HG03175 (cell line): ENCODE data around the gene ICAM1.
A peak's percentile ranks its signal among the peaks of the same experiment; 100 is the strongest.

ENCODE experiments used
- ATAC-seq: cut with Tn5 transposase; IDR thresholded peaks from one replicate; pipeline ENCODE4 v1.9.1; 2021; ENCODE audit warnings: mild to moderate bottlenecking, moderate library complexity; ENCODE audit not compliant: unreplicated experiment

The ICAM1 gene

DNA sequence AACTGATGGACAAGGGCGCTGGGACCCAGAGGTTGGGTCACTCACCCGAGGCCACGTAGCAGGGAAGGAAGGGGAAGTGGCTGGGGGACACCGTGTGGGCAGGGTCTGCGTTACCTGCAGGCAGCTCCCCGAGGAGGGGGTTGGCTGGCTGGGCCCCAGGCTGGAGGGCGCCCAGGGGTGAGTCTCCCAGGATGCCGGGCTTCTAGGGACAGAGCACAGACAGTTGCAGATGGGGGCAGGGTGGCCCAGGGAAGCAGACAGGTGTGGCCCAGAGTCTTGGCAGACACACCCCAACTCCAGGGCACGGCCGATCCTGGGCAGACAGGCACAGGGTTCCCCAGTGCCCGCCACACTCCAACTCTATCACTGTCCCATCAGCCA, 50.5 kb downstream of the ICAM1 start:
- no peak for ATAC-seq

DNA sequence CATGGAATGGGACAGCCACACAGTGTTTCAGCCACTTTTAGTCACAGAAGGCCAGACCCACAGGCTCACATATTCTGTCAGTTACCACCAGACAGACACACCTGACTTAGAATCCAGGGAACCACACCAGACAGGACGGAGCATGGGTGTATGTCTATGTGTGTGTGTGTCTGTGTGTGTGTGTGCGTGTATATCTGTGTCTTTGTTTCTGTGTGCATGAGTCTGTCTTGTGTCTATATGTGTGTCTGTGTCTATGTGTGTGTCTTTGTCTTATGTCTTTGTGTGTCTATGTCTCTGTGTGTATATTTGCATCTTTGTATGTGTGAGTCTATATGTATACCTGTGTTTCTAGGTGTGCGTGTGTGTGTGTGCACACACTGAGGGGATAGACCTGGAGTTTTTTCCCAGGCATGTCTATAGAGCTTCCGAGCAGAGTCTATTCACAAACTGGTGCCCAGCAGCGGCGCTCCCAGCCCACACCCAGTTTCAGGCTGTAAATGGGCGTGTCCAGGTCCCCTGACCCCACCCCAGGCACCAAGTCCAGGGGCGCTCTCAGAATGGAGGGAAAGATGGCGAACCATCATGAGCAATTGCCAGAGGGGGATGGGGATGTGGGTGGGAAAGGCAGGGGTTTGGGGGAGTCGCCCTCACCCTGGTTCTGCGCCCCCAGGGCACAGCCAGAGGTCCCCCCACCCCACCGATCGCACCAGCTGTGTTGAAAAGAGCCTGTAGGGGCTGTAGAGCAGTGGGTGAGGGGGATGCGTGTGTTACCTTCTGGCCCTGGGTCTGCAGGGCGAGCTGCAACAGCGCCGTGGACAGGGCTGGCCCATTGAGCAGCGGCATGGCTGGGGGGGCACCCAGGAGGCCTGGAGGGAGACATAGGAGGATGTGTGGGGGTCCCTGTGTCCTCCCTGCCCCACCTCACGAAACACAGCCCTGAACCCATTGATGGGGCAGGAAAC, 51.2 kb downstream of the ICAM1 start:
- ATAC-seq: no peak

DNA sequence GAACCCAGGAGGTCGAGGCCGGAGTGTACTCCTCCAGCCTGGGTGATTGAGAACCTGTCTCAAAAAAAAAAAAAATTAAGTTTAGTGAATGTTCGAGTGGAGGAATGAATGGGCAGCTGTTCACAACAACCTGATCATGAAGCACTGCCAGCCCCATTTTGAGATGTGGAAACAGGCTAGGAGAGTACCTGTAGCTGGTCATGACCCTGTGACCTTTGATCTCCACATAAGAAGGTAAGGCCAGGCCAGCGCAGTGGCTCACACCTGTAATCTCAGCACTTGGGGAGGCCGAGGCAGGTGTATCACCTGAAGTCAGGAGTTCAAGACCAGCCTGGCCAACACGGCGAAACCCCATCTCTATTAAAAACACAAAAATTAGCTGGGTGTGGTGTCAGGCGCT, 54.8 kb downstream of the ICAM1 start:
- no peak for ATAC-seq

DNA sequence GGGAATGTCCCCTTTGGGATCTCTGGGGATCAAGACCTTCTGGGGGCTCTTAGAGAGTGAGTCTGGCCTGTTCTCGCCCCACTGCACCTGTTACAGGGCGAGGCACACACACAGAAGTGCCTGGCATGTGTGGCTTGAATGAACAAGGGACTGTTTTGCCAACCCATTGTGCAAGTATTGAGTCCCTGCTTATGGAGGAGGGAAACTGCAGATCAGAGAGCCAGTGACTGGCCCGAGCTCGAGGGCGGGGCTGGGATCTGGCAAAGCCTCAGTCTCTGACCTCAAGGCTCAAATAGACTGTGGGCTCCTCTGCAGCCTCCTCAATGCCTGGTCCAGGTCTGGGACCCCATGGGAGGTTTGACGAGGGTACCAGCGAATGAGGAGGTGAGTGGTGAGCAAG, 56.9 kb downstream of the ICAM1 start:
- no peak for ATAC-seq

DNA sequence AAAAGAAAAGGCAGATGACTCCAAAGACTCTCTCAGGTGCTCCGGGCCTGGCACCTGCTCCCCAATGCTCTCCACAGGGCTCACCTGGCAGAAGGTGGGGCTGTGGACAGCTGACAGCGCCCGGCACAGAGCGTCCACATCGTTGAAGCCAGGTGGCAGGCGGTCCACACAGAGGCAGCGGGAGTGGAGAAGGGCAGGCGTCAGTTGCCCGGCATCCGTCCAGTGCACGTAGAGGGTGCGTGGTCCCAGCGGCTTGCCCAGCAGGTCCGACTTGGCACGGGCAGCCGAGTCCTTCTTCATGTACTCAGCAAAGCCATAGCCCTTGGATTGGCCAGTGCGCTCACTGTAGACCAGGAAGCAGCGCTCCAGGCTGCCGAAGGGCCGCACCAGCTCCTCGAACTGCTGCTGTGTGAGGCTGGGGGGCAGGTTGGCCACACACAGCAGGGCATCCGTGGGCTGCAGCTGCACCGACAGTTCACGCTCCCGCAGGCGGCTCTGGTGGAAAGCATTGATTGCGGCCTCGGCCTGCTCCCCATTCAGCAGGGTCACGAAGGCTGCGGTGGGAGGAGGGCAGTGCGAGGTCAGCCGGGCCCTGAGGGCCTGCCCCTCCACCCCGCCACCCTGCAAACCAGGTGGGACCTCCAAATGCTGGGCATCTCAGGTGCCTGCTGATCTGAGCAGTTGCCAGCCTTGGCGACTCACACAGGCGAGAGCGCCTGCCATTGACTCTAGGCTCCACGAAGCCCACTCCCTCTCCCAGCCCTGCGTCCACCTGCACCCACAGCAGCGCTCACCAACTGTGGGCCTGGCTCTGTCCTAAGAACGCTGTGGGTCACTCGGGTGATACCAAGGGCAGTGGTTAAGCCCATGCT, 57.9 kb downstream of the ICAM1 start:
- no peak for ATAC-seq

DNA sequence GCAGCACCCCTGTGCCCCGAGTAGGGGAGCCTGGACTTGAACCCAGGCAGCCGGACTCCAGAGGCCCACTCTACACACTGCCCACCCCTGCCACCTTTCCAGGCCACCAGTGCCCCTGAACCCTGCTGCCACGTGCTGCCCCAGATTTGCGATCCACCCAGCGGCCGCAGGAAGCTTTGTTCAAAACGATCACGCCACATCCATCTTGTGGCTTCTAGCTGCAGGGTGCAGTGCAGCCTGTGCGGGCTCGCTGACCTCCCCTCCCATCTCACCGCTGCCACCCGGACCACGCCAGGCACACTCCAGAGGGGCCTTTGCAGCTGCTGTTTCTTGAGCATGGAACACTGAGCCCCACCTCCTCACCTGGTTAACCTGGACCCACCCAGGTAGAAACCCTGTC, 58.6 kb downstream of the ICAM1 start:
- no peak for ATAC-seq

DNA sequence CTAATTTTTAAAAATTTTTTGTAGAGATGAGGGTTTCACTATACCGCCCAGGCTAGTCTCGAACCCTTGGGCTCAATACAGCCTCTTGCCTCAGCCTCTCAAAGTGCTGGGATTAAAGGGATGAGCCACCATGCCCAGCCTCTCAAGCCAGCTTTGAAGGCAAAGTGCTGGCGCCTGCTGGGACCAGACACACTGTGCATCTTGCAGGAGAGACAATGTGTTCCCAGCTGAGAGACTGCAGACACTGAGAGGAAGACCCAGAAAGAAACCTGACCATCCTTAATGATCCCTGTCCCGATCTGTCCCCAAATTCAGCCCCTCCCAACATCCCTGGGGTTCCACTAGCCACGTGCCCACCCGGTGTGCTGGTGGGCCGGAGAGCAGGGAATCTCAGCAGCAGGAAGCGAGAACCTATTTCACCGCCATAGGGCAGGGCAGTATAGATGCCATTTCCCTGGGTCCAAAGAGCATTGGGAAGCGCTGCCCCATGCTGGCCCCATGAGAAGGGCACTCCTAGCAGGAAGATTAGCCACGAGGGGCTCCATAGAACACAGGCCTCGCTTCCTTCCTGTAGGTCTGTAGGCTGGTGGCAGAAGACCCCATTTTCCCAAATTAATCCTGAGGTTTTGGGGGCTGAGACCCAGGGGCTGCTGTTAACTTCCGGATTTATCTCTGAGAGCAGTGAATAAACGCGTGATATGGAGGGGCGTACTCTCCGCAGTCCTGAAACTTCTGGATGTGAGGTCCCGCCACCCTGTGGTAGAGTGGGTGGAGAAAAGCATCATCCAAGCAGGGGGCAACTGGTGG, 61.4 kb downstream of the ICAM1 start:
- peak; percentile 5 for ATAC-seq

DNA sequence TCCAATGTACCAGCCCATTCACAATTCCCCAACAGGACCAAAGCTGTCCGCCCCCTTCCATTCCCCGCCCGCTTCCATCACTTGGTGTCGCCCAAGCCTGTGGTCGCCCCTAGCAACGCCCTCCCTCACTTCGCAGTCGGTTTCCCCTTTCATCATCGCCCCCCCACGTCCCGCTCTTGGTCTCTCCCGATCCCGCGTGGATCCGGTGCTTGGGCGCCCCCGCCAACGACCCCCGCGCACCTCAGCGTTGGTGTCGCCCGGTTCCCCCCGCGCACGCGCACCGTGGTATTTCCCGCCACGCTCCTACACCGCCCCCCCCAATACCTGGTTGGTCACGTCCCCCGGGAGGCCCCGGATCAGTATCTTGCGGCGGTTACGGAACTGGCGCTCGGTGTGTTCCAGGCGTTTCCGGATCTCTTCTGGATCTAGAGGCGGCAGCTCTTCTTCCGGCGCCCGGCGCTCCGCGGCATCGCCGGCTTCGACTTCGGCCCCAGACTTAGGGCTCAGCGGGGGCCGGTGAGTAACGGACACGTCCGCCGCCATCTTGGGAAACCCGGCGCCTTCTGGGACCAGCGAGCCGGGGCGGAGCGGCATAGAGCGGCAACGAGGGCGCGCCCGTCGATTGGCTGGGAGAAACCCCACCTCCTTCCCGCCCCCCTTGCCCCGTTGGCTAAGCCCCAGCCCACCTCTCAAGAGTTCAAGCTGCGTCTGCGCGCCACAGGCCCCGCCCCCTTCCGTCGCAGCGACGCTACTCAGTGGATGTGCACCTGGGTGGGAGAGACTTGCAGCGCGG, 62.2 kb downstream of the ICAM1 start, which contains the start of gene RAVER1:
Gene RAVER1, minus strand, starts transcription at position 565 of the 793 bp plus-strand sequence. Its CDS starts 22 bp downstream, at position 543.
- peak; percentile 85 for ATAC-seq

DNA sequence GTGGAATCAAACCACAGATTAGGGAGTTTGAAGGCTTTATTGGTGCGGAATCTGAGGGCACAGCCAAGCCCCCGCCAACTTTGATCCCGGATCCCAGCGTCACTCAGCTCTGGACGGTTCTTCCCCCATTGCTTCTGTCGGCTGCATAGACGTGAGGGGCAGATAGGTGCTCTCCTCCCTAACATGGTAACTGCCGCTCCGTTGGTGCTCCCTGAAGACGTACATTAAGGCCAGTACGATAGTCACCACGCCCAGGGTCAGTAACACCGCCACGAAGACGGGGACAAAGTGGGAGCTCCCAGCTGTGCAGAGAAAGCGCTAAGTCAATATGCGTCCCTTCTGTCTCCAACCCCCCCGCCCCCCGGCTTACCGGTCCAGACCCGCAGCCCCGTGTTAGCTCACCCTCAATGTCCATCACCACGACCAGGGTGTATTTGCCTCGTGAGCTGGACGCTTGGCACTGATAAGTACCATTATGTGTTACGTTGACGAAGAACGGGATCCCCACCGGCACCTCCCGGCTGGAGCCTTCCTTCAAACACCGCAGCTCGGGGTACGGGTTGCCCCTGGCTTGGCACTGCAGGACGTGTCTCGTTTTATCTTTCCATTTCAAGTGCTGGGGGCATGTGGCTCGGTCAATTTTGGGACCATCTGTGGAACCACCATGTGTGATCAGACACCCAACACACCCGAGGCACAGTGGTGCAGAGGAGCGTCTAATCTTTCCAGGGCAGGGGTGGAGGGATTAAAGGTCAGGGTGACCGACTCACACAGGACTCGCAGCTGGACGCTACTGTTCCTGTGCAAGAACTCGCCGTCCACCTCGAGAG, 63.1 kb downstream of the ICAM1 start:
- ATAC-seq: no peak

DNA sequence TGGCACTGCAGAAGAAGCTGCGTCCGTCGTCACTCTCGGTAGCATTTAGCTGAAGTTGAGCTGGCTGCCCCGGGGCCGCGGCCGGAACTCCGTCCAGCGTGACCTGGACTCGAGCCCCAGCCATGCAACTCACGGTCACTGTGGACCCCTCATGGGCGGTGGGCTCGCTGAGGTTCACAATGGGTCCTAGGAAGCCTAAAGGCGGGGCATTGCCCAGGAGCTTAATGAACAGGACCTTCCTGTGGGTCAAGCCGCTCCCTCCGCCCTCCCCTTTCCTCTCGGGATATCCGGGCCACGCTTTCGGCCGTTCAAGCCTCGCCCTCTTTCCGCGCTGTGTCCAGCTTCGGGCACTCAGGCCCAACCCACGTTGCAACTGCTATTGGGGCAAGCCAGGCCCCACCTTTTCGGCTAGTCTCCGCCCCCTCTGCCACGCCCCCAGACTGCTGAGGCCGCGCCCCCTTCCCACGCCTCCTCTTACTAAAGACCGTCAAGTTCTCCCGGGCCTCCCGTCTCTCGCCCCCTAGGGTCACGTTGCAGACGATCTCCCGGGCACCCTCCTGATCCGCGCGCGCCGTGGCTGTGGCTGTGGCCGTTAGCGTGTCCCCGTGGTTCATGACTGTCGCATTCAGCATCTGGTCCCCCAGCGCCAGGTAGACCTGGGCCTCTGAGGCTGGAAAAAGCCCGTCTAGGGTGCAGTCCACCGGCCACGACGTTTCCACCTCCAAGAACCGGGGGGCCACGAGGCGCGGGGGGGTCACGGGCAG, 63.9 kb downstream of the ICAM1 start:
- ATAC-seq: no peak

DNA sequence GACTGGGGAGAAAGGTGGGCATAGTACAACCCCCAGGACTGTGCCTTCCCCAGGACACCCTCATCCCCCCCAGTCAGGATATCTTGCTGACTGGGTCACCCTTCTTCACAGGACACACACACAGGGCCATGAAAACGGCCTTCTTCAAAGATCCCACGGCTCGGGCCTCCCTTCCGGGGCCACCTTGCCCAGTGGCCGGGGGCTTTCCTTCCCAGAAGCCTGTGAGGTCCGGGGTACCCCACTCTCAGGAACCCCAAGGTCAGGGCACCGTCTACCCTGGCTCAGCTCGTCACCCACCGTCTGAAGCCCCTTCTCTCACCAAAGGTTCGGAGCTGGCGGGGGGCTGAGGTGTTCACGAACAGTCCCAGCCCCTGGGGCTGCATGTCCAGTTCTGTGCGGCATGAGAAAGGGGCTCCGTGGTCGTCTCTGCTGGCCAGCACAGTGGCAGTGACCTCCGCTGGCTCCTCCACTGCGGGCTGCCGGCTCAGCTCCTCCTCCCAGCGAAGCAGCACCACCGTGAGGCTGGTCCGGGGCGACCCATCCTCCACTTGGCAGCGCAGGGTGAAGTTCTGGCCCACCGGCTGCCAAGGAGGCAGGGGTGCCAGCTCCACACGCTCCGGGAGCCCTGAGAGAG, 64.5 kb downstream of the ICAM1 start:
- no peak for ATAC-seq
